Kidney (tissue), 14 donors: ENCODE results near the gene SPPL2B. TPM values are rescaled to one million over a fixed set of nuclear protein-coding genes. Genes with fewer than 3 reads are reported as not detected.

ENCODE experiments used
- DNase-seq, 5 donors: peaks; one replicate each; pipeline ENCODE4 v3.0.0-alpha.2; 2013 to 2020
- FAIRE-seq: peaks from 2 replicates; lab custom pipeline; 2012; peaks lifted over from hg19 to GRCh38; lab: Jason Lieb, UNC
- H3K27ac ChIP-seq, 2 donors: one replicate each; pipeline ENCODE4 v1.7.0; 2013; ENCODE audit warnings: low read depth in 2 of 2, low read length in 2 of 2, inconsistent platforms in 1 of 2
- H3K27me3 ChIP-seq: one replicate; pipeline ENCODE4 v1.7.1; 2013; ENCODE audit warnings: low read length, inconsistent platforms; ENCODE audit not compliant: control insufficient read depth, insufficient read depth
- H3K36me3 ChIP-seq, 3 donors: one replicate each; pipeline versions ENCODE4 v1.7.0 to v1.7.1; 2013; ENCODE audit warnings: low read length in 3 of 3, control low read depth in 1 of 3, inconsistent platforms in 1 of 3; ENCODE audit not compliant: insufficient read depth in 3 of 3, control insufficient read depth in 2 of 3
- H3K4me1 ChIP-seq, 3 donors: one replicate each; pipeline versions ENCODE4 v1.7.0 to v1.7.1; 2013; ENCODE audit warnings: low read length in 3 of 3, inconsistent platforms in 1 of 3, low read depth in 1 of 3; ENCODE audit not compliant: control insufficient read depth in 2 of 3, insufficient read depth in 2 of 3
- H3K4me3 ChIP-seq, 3 donors: one replicate each; pipeline versions ENCODE4 v1.7.0 to v1.8.1; 2013; ENCODE audit warnings: low read length in 3 of 3, control low read depth in 1 of 3, inconsistent platforms in 1 of 3
- H3K9ac ChIP-seq, 3 donors: one replicate each; pipeline versions ENCODE4 v1.7.0 to v1.7.1; 2013; ENCODE audit warnings: low read length in 3 of 3, control low read depth in 1 of 3, inconsistent platforms in 1 of 3
- H3K9me3 ChIP-seq, 3 donors: one replicate each; pipeline versions ENCODE4 v1.7.0 to v1.7.1; 2013; ENCODE audit warnings: low read length in 3 of 3, control low read depth in 1 of 3, inconsistent platforms in 1 of 3; ENCODE audit not compliant: control insufficient read depth in 2 of 3, insufficient read depth in 1 of 3
- intact Hi-C: fragments of 100-400 bp; cut with DNase I; formaldehyde crosslinking; loops from one replicate; pipeline ENCODE4 v1.11.1; 2022
- polyA plus RNA-seq: library from polyadenylated mRNA; stranded (reverse); fragments of 350-450 nt; fragmentation: Illumina TruSeq; extraction: RNeasy Lipid Tissue Mini Kit (QIAGEN cat#74804); gene quantifications from one replicate; pipeline ENCODE4 v1.2.3, GENCODE V29; 2014; ENCODE audit warnings: low read depth, low replicate concordance; ENCODE audit not compliant: insufficient read depth
- total RNA-seq: library from RNA; stranded (reverse); fragmentation: NEBNext Ultra II Directional; extraction: Animal tissue kit (Norgen Biotek cat#: 25700); gene quantifications from one replicate; pipeline ENCODE4 v1.2.1, GENCODE V29; 2021
- TF ChIP-seq, protein P1 (sequence below): IDR thresholded peaks from 3 replicates; pipeline ENCODE4 v1.5.1; 2012; ENCODE audit warnings: mild to moderate bottlenecking, moderate library complexity, borderline replicate concordance; ENCODE audit not compliant: insufficient read depth; ENCODE audit errors: extremely low read depth
- donor health status: control.
- donor health status: control.
- donor health status: control.
- donor health status: control.
- donor health status: control.
- donor health status: DM: yes; HTN: yes; CAD: no.
- donor health status: Normal renal cell carcinoma (clear cell type).

The SPPL2B gene
- total and polyA plus RNA-seq, 2 donors from 2014 or later: 25.3 to 94.1 TPM

GRCh38 chr19:2305452-2306280 lies 22.8 kb upstream of the SPPL2B start:
- no peaks in the 10 kb centered on the region for H3K36me3 ChIP-seq
- TF ChIP-seq, protein P1, sequence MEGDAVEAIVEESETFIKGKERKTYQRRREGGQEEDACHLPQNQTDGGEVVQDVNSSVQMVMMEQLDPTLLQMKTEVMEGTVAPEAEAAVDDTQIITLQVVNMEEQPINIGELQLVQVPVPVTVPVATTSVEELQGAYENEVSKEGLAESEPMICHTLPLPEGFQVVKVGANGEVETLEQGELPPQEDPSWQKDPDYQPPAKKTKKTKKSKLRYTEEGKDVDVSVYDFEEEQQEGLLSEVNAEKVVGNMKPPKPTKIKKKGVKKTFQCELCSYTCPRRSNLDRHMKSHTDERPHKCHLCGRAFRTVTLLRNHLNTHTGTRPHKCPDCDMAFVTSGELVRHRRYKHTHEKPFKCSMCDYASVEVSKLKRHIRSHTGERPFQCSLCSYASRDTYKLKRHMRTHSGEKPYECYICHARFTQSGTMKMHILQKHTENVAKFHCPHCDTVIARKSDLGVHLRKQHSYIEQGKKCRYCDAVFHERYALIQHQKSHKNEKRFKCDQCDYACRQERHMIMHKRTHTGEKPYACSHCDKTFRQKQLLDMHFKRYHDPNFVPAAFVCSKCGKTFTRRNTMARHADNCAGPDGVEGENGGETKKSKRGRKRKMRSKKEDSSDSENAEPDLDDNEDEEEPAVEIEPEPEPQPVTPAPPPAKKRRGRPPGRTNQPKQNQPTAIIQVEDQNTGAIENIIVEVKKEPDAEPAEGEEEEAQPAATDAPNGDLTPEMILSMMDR: no peak
- H3K4me3 ChIP-seq: no peak overlapping the region
- FAIRE-seq (no peak), DNase-seq (no peak)
- H3K9ac ChIP-seq: no peak overlapping the region
- intact Hi-C loops: no loop called here
- peaks cover 0 to 3% (median 0%) of the 10 kb centered on the region in 3 donors for H3K4me1 ChIP-seq
- H3K27me3 ChIP-seq: peaks cover 6% of the 10 kb centered on the region
- no peaks in the 10 kb centered on the region for H3K9me3 ChIP-seq
- H3K27ac ChIP-seq: no peak overlapping the region

DNA sequence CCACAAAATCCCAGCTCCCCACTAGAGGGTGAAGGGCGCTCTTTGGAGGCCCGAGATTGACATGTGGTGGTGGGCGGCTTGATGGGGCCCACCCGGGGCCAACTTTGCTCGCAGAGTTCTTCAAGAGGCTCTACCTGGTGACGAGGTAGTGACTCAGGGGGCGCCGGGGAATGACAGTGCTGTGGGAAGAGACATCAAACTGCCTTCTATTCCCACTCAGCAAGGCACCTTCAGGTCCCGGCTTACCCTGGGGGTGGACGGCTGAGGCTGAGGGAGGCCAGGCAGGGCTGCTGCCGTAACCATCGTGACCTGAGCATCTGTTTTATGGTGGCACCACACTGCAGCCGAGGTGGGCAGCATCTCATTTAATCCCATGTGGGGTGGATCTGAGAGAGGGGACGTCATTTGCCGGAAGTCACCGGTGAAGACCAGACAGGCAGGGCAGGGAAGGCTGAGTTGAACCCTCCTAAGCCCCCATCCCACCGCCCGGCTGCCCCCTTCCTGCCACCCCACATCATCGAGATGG lies 22.1 kb upstream of the SPPL2B start:
- intact Hi-C loops: no loop called here

GRCh38 chr19:2306971-2307370 lies 21.5 kb upstream of the SPPL2B start:
- no peak overlapping the region for H3K4me3 ChIP-seq
- DNase-seq (no peak), FAIRE-seq (no peak)
- no peaks in the 10 kb centered on the region for H3K9me3 ChIP-seq
- no peaks in the 10 kb centered on the region for H3K36me3 ChIP-seq
- H3K4me1 ChIP-seq: peaks cover 0 to 3% (median 0%) of the 10 kb centered on the region in 3 donors
- TF ChIP-seq, protein P1: no peak
- H3K9ac ChIP-seq: no peak overlapping the region
- peaks cover 6% of the 10 kb centered on the region for H3K27me3 ChIP-seq
- intact Hi-C loops: no loop called here
- H3K27ac ChIP-seq: no peak overlapping the region

More for the DNA sequence above, 22.1 kb upstream of the SPPL2B start:
- H3K4me1 ChIP-seq: peaks cover 0 to 3% (median 0%) of the 10 kb centered on the region in 3 donors
- TF ChIP-seq, protein P1: no peak
- H3K4me3 ChIP-seq: no peak overlapping the region
- DNase-seq: no peak
- no peak for FAIRE-seq
- H3K36me3 ChIP-seq: no peaks in the 10 kb centered on the region
- no peaks in the 10 kb centered on the region for H3K9me3 ChIP-seq
- H3K27me3 ChIP-seq: peaks cover 6% of the 10 kb centered on the region
- no peak overlapping the region for H3K9ac ChIP-seq
- H3K27ac ChIP-seq: no peak overlapping the region
